Measurements from ENCODE around the gene DENR.
"Not testable (repeated sequence)": the region's sequence is repeated elsewhere in the genome, so short reads cannot be mapped to it uniquely, and the experiment has no call there.

GRCh38 chr12:122713491-122714188, 39.0 kb upstream of the DENR start:
- TF ChIP-seq CTCF (optimal IDR thresholded peaks at IDR 0.05 in 1 of 3, IDR thresholded peaks at IDR 0.05 in 1 of 3, conservative IDR thresholded peaks at IDR 0.05 in 1 of 3; ENCODE audit: extremely low read depth in 1 of 3, insufficient read depth in 2 of 3, low read length in 3 of 3); EZH2 (IDR thresholded peaks at IDR 0.05; ENCODE audit: low read length): not testable (repeated sequence)
